GM12878 (cell line): ENCODE measurements around the gene SHFL. TPM values are rescaled to one million over a fixed set of nuclear protein-coding genes. Genes with fewer than 3 reads are reported as not detected.

ENCODE experiments used
- ATAC-seq: fragments of 200-7000 bp; cut with Tn5 transposase; 3 replicates; pipeline ENCODE4 v1.9.1; 2020; ENCODE audit warnings: mild to moderate bottlenecking, moderate library complexity
- BruUV-seq: library from RNA; stranded (reverse); fragments of 400-500 nt; replicated peaks from 2 replicates; lab custom pipeline; 2021; lab: Mats Ljungman, UMichigan
- CTCF ChIA-PET: fragments of 300-600 bp; sonication (Branson Sonifier 250); formaldehyde crosslinking; extraction: SDS; loops from one replicate; lab custom pipeline; 2021; ENCODE audit warnings: inconsistent platforms; lab: Yijun Ruan, JAX
- POLR2A ChIA-PET: fragments of 350-600 bp; formaldehyde crosslinking; extraction: SDS; loops from one replicate; lab custom pipeline; 2021; ENCODE audit warnings: inconsistent platforms; lab: Charles Lee
- RAD21 ChIA-PET: fragments of 300-600 bp; sonication (Branson Sonifier 250); formaldehyde crosslinking; loops from one replicate; lab custom pipeline; 2023; ENCODE audit warnings: antibody characterized with exemption; ENCODE audit not compliant: unreplicated experiment; lab: Charles Lee
- SMC1A ChIA-PET: fragments of 300-600 bp; sonication (Branson Sonifier 250); formaldehyde crosslinking; loops from one replicate; lab custom pipeline; 2023; ENCODE audit not compliant: unreplicated experiment, uncharacterized antibody; lab: Charles Lee
- DNase-seq: peaks from one replicate; pipeline ENCODE4 v3.0.0-alpha.2; 2011; ENCODE audit warnings: low read depth, low spot score
- FAIRE-seq: peaks from 3 replicates; lab custom pipeline; 2011; peaks lifted over from hg19 to GRCh38; lab: Jason Lieb, UNC
- H2AFZ ChIP-seq: 2 replicates; pipeline ENCODE4 v1.6.0; 2011; ENCODE audit warnings: low read depth, low read length, control low read depth; ENCODE audit not compliant: control insufficient read depth
- H3K27ac ChIP-seq: 2 replicates; pipeline ENCODE4 v1.5.1; 2011; ENCODE audit warnings: control low read depth; ENCODE audit not compliant: control insufficient read depth, insufficient read depth
- H3K27me3 ChIP-seq, 2 experiments: replicated peaks in 1 of 2; 2 replicates each; pipeline versions ENCODE4 v1.6.0 to v1.6.1; 2011; ENCODE audit warnings: low read length in 1 of 2; ENCODE audit not compliant: control insufficient read depth in 2 of 2, insufficient read depth in 2 of 2
- H3K36me3 ChIP-seq, 2 experiments: 2 replicates each; pipeline ENCODE4 v1.5.1; 2011; ENCODE audit warnings: low read length in 1 of 2; ENCODE audit not compliant: control insufficient read depth in 2 of 2, insufficient read depth in 2 of 2
- H3K4me1 ChIP-seq: 2 replicates; pipeline ENCODE4 v1.6.1; 2011; ENCODE audit warnings: mild to moderate bottlenecking, low read length, moderate library complexity, mixed read lengths; ENCODE audit not compliant: control insufficient read depth, insufficient read depth
- H3K4me2 ChIP-seq: 2 replicates; pipeline ENCODE4 v1.6.0; 2011; ENCODE audit warnings: control low read depth; ENCODE audit not compliant: control insufficient read depth, insufficient read depth
- H3K4me3 ChIP-seq: fragments of 200-600 bp; sonication (generic); 2 replicates; pipeline ENCODE4 v1.5.1; 2016
- H3K79me2 ChIP-seq: 2 replicates; pipeline ENCODE4 v1.6.0; 2011; ENCODE audit warnings: low read length; ENCODE audit not compliant: control insufficient read depth, insufficient read depth
- H3K9ac ChIP-seq: 2 replicates; pipeline ENCODE4 v1.8.0; 2011; ENCODE audit warnings: low read length, control low read depth, mixed read lengths; ENCODE audit not compliant: control insufficient read depth, insufficient read depth
- H3K9me3 ChIP-seq: replicated peaks from 3 replicates; pipeline ENCODE4 v1.5.1; 2011; ENCODE audit warnings: mild to moderate bottlenecking, low read length; ENCODE audit not compliant: control insufficient read depth, insufficient read depth
- H4K20me1 ChIP-seq: 2 replicates; pipeline ENCODE4 v1.6.0; 2011; ENCODE audit not compliant: control insufficient read depth, insufficient read depth
- KDM1A ChIP-seq: fragments of 200-600 bp; sonication (generic); IDR thresholded peaks from 2 replicates; pipeline ENCODE4 v1.6.1; 2016; ENCODE audit warnings: borderline replicate concordance
- NFYB ChIP-seq: IDR thresholded peaks from 2 replicates; pipeline ENCODE4 v1.6.1; 2011; ENCODE audit warnings: low read depth, mild to moderate bottlenecking, low read length, improper control_type of control experiment, moderate library complexity; ENCODE audit not compliant: insufficient read depth
- RAD21 ChIP-seq: IDR thresholded peaks from 2 replicates; pipeline ENCODE4 v1.6.1; 2011; ENCODE audit warnings: mild to moderate bottlenecking, low read depth, low read length, moderate library complexity; ENCODE audit not compliant: insufficient read depth
- RELB ChIP-seq: fragments of 450-650 bp; IDR thresholded peaks from 2 replicates; pipeline ENCODE4 v1.6.1; 2017; ENCODE audit warnings: low read depth, mild to moderate bottlenecking, moderate library complexity
- RUNX3 ChIP-seq: IDR thresholded peaks from 2 replicates; pipeline ENCODE4 v1.6.1; 2012; ENCODE audit warnings: low read length, inconsistent platforms
- SMAD5 ChIP-seq: IDR thresholded peaks from 2 replicates; pipeline ENCODE4 v1.6.1; 2016; ENCODE audit warnings: antibody characterized with exemption, low read depth
- SMC3 ChIP-seq: IDR thresholded peaks from 2 replicates; pipeline ENCODE4 v1.6.1; 2011; ENCODE audit warnings: low read length, improper control_type of control experiment, borderline replicate concordance
- SRF ChIP-seq, 2 experiments: IDR thresholded peaks; 2 replicates each; pipeline ENCODE4 v1.6.1; 2011; ENCODE audit warnings: low read depth in 2 of 2, low read length in 2 of 2, mild to moderate bottlenecking in 1 of 2, moderate library complexity in 1 of 2
- USF2 ChIP-seq: IDR thresholded peaks from 2 replicates; pipeline ENCODE4 v1.6.1; 2011; ENCODE audit warnings: low read depth, low read length, improper control_type of control experiment, borderline replicate concordance
- ZBTB33 ChIP-seq: fragments of 450-650 bp; IDR thresholded peaks from 2 replicates; pipeline ENCODE4 v1.6.1; 2017; ENCODE audit warnings: mild to moderate bottlenecking
- ZBTB4 ChIP-seq: fragments of 450-650 bp; formaldehyde crosslinking; IDR thresholded peaks from 2 replicates; pipeline ENCODE4 v1.4.0; 2022; ENCODE audit warnings: mild to moderate bottlenecking, moderate library complexity
- WGBS: methylation state at CpG from one replicate; pipeline ENCODE4 v1.1.6; 2016; ENCODE audit warnings: low lambda C conversion rate; ENCODE audit not compliant: insufficient replicate concordance, insufficient coverage; ENCODE audit errors: missing lambda C conversion rate; 5-methylcytosine and 5-hydroxymethylcytosine counted together
- in situ Hi-C: fragments of 300-500 bp; cut with MboI; formaldehyde crosslinking; loops from 9 replicates; pipeline ENCODE4 v1.14.3; 2018; ENCODE audit warnings: mixed read lengths
- intact Hi-C: fragments of 100-400 bp; cut with micrococcal nuclease; formaldehyde crosslinking; loops from one replicate; pipeline ENCODE4 v1.14.2; 2022; ENCODE audit not compliant: unreplicated experiment
- polyA plus RNA-seq, 11 experiments: library from polyadenylated mRNA; depleted of rRNA in 4 of 11; unstranded in 6 of 11; stranded (reverse) in 5 of 11; fragments of >200 nt; fragmentation: Nextera tagmentation in 4 of 11; fragmentation: Illumina TruSeq in 1 of 11; extraction: Ambion mirVana in 4 of 11; extraction: Trizol in 1 of 11; gene quantifications; 1 replicate in 1 of 11; 2 replicates in 10 of 11; pipeline versions ENCODE4 v1.2.1 to v1.2.3, GENCODE V29; 2011 to 2016; ENCODE audit warnings: inconsistent platforms in 2 of 11, missing spikeins in 2 of 11, low read depth in 1 of 11
- total RNA-seq, 4 experiments: library from RNA; depleted of rRNA in 3 of 4; stranded (reverse); fragments of >200 nt in 3 of 4; fragmentation: Illumina TruSeq in 1 of 4; extraction: Trizol in 1 of 4; gene quantifications; 2 replicates each; pipeline versions ENCODE4 v1.2.1 to v1.2.3, GENCODE V29; 2013 to 2021

Gene SHFL
- total and polyA plus RNA-seq, 10 of the 15 experiments (the other 5 are each of a cell fraction or from before 2014, with no cell fraction given), result 8.0 to 83.8 (median 40.7) TPM

- TF ChIP-seq SMC3, result peak; percentile 37; the same call in 1 of the 2 replicates
- peak; percentile 67 for TF ChIP-seq RAD21
- TF ChIP-seq RUNX3, result no peak
Observed at GRCh38 chr19:10074153-10074552, 12.0 kb upstream of the SHFL start (continued).

- TF ChIP-seq SMAD5 (no peak), USF2 (no peak), KDM1A (no peak), RELB (no peak), NFYB (no peak), ZBTB33 (no peak), SRF (IDR thresholded peaks at IDR 0.05; ENCODE audit: low read depth in 2 of 2, low read length in 2 of 2) (no peak), ZBTB4 (no peak), SMC3 (no peak)
- Histone ChIP-seq H3K79me2 (no peaks in the 10 kb centered on the region), H3K4me1 (no peaks in the 10 kb centered on the region), H3K36me3 (no peaks in the 10 kb centered on the region), H3K27me3 (no peaks in the 10 kb centered on the region), H3K4me2 (no peak overlapping the region), H3K27ac (no peak overlapping the region), H2AFZ (no peak overlapping the region), H3K9me3 (peaks cover 5% of the 10 kb centered on the region; the same call in 2 of the 3 replicates), H3K9ac (no peak overlapping the region), H4K20me1 (no peaks in the 10 kb centered on the region), H3K4me3 (no peak overlapping the region)
- FAIRE-seq (no peak), ATAC-seq (no peak), DNase-seq (no peak)
- RAD21 ChIA-PET, result interaction anchor here (0.6 to 1.3 kb wide), 2 partner anchors 73 to 174 kb away, joined by 3 read pairs; no protein-coding TSS in a partner anchor
- POLR2A ChIA-PET, result interaction anchor here (0.6 kb wide), 1 partner anchor 167 kb away, joined by 3 read pairs; no protein-coding TSS in a partner anchor
- in situ Hi-C loops (no loop called here), intact Hi-C loops (no loop called here)
- BruUV-seq, result no TSS peak
- CTCF ChIA-PET, result interaction anchor here (1.0 to 1.9 kb wide), 2 partner anchors 22 to 49 kb away, joined by 4 read pairs; no protein-coding TSS in a partner anchor
- whole genome bisulfite sequencing, result 37% methylated on average over 6 of the region's 6 CpGs
- SMC1A ChIA-PET, result interaction anchor here (1.3 kb wide), 1 partner anchor 13 kb away, joined by 4 read pairs; no protein-coding TSS in a partner anchor
Observed at GRCh38 chr19:10076535-10076934, 9.6 kb upstream of the SHFL start.
